ENCODE data around the gene RHCG.
"Not testable (repeated sequence)": the region's sequence is repeated elsewhere in the genome, so short reads cannot be mapped to it uniquely, and the experiment has no call there.

The RHCG gene

DNA sequence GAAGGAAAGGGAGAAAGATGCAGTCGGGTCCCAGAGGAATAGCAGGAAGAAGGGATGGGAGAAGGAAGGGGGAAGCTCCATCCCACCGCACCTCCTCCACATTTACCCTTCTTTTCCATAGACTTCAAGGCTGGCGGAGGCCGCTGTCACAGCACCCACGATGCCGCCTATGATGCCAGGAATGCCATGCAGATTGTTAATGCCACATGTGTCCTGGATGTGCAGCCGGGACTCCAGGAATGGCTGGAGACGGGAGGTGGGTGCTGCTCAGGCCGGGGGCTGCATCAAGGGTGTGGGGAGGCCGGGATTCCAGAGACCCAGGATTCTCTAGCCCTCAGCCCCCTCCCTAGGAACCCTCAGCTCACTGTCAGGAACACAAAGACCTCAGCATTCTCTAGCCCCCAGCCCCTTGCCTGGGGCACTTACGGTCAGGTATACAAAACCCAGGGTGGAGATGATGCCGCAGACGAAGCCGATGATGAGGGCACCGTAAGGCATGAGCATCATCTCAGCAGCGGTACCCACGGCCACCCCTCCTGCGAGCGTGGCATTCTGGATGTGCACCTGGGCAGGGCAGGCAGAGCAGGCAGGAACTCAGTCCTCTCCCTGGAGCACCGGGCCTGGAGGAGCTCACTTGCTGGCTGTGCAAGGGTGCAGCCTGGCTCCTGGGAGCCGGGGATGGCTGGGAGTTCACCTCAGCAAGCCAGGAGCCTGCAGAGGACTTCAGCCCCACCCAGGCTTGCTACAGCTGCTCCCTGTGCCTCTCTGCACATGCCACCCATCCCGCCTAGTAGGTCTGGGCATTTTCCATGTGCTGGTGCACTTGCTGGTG, 18.8 kb downstream of the RHCG start:
- DNase-seq (ENCODE audit: low spot score): no peak

DNA sequence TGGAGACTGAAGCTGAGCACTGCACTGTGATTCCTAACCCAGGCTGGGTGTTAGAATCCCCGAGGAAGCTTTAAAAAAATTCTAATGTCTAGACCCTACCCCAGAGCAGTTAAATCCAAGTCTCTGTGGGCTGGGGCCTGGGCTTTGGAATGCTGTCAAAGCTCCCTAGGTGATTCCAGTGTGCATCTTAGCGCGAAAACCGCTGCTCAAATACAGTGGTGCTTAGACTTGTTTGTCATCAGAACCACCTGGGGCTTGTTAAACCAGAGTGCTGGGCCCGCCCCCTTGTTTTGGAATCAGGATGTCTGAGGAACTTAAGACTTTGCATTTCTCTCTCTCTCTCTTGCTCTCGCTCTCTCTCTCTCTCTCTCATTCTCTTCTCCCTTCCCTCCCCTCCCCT, 20.7 kb downstream of the RHCG start:
- DNase-seq (ENCODE audit: low spot score): no peak

DNA sequence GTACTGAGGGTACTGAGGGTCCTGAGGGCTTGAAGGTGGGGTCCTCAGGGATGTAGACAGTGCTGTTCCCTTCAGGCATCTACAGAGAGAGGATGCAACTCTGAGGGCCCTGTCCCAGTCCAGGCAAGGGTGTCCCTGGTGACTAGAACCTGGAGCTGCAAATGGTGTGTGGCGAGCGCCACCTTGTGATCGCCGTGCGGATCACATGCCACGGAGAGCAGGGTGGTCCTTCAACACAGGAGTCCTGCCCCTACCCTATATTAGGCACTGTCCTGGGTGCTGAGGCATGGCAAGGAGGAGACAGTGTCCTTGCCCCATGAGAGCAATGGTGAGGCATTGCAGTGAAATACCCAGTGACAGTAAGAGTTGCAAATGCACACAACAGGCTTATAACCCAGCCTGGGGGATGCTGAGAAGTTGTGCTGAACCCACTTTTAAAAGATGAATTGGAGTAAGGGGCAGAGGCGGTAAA, 23.6 kb downstream of the RHCG start:
- peak; percentile 56 for DNase-seq (ENCODE audit: low spot score)

DNA sequence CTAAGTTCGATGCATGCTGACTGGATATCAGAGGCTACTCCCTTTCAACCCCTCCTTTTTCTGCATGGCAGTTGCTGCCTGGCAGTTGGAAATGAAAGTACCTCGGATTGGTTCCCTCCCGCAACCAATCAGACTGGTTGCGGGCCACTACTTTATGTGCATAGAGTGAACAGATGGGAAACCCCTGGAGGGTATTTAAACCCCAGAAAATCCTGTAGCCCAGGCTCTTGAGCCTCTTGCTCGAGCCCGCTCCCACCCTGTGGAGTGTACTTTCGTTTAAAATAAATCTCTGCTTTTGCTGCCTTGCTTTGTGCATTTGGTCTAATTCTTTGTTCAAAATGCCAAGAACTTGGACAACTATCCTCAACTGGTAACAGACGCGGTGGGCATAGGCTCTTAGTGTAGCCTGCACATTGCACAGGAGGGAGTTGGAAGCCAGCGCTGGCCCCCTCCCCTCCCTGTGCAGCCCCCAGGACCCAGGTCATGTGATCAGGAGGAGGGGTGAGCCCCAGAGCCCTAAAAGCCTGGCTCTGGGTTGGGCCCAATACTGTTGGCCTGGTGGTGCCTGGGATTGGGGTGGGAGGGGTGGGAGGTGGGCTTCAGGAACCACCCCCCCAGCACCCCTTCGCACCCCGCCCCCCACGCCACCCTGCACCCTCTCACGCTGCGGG, 26.8 kb downstream of the RHCG start:
- DNase-seq (ENCODE audit: low spot score): no peak

DNA sequence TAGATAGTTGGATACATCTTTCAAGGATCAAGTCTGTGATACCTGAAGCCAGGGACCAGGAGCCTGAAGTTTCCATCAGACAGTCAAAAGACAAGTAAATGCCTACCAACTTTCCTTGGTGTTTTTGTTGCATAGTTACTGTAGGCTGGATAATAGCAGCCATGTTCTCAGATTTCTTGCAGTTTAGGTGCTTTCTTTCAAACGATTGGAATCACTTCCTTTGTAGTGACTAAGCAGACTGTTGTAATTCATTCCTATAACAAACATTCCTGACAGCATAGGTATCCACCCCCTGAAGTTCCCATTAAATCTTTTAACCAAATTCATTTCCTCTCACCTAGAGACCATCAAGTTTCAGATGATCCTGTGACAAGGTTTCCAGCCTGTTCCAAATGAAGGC, 27.6 kb downstream of the RHCG start:
- not testable (repeated sequence) for DNase-seq (ENCODE audit: low spot score)

DNA sequence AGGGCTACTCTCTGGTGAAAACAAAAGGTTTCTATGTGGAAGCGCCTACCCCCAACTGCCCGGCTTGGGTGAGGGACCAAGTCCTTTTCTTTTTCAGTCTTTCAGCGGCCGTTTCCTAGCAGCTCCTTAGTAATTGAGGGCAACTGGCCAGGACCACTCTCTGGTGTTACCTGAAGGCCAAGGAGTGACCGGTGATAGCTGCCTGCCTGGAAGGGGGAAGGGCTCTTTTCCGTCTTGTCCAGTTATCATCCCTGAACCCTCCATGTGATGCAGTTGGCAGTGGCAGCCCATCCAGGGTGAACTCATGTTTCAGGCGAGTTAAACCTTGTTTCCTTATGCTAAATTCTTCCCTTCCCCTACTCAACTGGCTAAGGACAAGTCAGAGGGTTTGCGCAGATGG, 33.3 kb downstream of the RHCG start:
- DNase-seq (ENCODE audit: low spot score): no peak

DNA sequence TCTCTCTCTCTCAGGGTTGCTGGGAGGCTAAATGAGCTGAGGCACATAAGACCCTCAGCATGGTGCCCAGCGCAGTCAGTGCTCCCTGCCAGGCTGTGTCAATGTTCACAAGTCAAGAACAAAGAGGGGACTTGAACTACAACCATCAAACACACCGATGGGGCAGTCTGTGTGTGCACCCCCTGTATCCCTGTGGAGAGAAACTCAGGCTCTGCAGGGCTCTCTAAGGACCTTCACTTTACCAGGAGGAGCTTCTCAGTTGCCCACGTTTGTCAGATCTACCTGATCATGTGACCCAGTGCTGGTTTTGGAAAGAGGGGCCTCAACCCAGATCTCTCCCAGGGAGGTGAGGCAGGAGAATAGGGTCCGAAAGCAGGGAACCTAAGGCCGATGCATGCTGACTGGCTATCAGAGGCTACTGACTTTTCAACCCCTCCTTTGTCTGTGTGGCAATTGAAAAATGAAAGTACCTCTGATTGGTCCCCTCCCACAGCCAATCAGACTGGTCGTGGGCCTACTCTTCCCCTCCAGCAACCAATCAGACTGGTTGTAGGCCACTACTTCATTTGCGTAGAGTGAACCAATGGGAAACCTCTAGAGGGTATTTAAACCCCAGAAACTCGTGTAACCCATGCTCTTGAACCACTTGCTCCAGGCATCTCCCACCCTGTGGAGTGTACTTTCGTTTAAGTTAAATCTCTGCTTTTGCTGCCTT, 34.0 kb downstream of the RHCG start:
- DNase-seq (ENCODE audit: low spot score): peak; percentile 41

DNA sequence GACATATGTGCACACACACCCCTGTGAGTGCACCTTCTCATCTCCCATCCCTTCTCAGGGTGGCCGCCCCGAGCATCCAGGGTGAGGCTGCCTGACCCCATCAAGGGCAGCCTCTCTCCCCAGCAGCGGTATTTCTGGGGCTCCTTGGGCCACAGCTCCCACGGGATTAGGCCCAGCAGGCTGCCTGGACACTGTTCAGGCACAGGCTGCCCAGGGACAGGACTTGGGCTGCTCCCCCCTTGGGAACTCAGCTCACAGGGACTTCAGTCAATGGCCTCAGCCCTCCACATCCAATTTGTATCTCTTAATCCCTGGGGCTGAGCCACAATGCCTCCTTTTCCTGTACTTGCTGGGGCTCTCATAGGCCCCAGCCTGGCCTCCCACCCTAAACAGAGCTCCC, 35.0 kb downstream of the RHCG start:
- no peak for DNase-seq (ENCODE audit: low spot score)

DNA sequence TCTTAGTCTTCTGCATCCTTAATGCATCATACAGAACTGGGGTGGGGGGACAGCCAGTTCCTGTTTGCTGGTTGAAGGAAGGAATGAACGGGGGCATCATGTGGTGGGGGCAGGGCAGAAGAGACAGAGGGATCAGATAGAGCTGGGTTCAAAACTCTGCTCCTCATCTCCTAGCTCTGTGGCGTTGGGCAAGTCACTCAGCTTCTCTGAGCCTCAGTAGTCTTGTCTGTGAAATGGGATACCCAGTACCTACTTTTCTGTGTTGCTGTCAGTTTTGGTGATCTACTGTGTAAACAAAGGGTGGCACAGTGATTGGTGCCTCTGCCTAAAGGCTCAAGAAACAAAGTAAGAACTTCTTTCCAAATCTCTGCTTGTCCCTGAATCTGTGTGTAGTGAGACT, 36.3 kb downstream of the RHCG start:
- DNase-seq (ENCODE audit: low spot score): no peak

DNA sequence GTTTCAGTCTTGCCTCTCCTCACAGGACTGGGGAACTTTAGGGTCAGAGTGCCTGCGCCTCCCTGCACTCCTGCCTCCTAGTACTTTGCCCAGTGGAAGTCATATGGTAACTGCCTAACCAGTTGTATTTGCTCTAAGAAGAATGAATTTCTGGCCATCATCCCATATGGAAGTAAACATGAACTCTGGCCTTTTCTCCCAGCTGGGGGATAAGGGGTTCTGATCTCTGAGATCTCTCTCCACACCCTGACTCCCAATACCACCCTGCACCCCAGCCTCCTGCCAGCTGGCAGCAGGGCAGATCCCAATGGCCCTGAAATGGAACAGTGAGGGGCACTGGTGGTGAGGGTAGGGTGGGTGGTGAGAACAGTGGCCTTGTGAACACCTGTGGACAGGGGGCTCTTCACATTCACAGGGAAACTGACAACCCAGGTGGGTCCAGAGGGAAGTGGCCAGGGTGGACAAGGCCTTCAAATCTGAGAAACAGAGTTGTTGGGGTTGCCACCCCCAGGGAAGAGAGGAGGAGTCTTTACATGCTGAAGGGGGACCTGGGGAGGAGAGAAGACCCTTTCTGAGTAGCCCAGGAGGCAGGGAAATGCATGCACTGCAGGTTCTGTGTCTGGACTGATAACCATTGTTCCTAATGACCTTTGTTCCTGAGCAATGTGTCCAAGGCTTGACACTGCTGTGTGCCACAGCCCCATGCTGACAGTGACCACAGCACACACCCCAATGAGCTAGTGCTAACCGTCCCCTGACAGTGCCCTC, 36.9 kb downstream of the RHCG start:
- no peak for DNase-seq (ENCODE audit: low spot score)

DNA sequence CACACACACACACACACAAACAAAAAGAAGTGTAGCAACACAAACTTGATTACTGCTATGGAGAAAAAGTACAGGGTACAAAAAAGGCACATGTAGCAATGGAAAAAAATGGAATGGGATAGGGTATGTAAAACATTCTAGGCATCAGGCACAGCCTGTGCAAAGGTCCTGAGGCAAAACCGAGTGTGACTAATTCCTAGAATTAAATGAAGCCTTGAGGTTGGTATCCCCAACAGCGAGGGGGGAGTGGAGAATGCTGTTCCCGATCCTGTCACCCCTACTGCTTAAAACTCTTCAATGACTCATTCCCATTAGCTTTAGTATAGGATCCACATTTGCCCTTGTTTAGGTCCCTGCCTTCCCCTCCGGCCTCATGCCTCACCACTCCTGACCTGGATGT, 37.9 kb downstream of the RHCG start:
- no peak for DNase-seq (ENCODE audit: low spot score)

DNA sequence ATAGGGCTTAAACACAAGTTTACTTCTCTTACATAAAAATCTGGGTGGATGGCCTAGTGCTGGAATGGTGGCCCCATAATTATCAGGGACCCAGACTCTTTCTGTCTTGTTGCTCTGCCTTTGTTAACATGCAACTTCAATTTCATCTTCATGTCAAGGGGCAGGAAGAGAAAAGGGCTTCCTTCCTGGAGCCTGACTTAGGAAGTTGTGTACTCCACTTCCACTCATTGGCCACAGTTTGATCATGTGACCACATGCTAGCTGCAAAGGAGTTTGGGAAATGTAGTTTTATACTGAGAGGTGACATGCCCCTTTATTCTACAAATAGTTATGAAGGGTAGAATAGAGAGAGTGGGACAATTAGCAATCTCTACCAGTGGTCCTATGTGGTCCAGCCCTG, 39.3 kb downstream of the RHCG start:
- DNase-seq (ENCODE audit: low spot score): peak; percentile 35

DNA sequence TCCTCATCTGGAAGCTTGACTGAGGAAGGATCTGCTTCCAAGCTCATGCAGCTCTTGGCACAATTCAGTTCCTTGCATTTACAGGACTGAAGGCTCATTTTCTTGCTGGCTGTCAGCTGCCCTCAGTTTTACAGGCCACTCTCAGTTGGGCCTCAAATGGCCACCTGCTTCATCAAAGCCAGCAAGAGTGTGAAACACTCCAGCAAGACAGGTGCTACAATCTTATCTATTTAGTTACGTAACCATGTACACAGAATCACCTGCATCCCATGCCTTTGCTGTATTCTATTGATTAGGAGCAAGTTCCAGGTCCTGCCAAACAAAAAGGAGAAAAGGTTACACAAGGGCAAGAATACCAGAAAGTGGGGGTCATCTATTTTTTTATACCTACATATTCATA, 40.8 kb downstream of the RHCG start:
- DNase-seq (ENCODE audit: low spot score): no peak

DNA sequence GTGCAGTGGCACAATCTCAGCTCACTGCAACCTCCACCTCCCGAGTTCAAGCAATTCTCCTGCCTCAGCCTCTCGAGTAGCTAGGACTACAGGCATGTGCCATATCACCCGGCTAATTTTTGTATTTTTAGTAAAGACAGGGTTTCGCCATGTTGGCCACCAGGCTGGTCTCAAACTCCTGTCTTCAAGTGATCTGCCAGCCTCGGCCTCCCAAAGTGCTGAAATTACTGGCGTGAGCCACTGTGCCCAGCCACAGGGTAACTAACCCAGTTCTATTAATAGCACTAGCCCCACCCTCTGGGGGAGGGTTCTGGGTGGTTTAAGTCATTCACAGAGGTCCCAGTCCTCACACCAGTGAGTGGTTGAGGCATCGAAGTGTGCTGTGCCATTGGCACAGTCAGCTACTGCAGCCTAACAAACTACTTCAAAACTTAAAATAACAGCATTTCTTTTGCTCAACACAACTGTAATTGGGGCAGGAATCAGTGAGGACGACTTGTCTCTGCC, 44.0 kb downstream of the RHCG start:
- DNase-seq (ENCODE audit: low spot score): no peak

DNA sequence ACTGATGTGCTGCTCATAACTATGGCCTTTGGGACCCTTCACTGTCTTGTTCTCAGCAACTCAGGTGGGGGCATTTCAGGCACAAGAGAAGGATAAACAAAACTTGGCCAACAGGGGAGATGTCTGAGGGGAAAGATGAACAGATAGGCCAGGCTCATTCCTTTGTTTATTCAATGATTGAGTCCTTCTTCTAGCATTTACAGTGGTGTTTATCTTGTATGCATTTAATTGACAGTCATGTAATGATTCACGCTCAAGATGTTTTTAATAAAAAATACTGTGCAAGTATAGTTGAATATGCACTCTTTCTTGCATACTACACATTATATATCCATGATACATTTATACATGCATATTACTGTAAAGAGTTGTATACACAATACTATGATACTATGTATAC, 44.5 kb downstream of the RHCG start:
- no peak for DNase-seq (ENCODE audit: low spot score)

DNA sequence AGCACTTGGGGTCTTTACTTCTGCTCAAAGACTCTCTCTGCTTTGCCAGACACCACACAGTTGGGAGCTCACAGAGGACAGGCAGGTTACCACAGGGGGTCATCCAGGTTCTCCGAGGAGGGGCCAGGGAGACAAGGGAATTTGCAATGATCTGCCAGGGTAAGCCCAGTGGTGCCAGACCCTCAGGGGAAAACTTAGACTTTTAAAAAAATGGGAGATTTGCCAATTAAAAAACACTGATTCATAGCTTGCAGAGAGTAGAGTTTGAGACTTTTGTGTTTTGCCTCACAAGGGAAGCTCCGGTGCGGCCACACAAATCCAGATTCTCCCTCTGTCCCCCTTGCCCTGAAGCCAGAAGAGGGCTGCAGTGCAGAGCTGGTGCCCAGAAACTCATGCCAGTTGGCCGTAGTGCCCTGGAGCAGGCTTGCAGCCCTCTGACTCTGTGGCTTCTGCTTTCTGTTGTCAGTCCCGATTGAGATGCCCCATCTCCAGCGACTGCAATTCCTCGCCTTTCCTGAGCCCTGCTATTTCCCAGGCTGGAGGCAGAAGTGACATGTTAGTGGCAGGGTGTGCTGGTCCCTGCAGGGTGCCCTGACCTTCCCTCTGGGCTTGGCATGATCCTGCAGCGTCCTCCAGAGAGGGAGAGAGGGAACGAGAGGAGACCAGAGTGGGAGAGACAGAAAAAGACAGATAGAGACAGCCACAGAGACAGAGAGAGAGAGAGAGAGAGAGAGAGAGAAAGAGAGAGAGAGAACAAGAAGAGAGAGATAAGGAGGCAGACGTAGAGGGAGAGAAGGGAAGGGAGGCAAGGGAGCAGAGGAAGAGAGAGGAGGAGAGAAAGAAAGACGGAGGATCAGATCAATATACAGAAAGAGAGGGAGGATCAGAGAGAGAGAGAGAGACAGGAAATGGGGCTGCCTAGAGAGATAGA, 46.0 kb downstream of the RHCG start:
- peak; percentile 5 for DNase-seq (ENCODE audit: low spot score)

DNA sequence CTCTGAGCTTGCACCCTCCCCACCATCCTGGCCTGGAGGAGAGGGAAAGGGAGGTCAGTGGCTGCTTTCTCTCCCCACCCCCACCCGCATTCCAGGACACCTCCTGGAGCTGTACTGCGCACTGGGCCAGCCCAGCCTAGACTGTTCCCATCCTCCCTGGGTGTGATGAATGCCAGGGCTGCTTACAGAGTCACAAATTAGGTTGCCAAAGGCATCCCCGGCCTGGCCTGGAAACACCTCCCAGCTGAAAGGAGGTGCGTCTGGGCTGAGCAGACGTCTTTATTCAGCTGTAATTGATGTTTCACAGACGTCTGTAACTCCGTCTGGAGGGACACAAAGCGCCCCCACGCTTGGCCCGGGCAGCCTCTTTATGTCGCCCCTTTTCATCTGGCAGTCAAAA, 47.6 kb downstream of the RHCG start:
- DNase-seq (ENCODE audit: low spot score): no peak

DNA sequence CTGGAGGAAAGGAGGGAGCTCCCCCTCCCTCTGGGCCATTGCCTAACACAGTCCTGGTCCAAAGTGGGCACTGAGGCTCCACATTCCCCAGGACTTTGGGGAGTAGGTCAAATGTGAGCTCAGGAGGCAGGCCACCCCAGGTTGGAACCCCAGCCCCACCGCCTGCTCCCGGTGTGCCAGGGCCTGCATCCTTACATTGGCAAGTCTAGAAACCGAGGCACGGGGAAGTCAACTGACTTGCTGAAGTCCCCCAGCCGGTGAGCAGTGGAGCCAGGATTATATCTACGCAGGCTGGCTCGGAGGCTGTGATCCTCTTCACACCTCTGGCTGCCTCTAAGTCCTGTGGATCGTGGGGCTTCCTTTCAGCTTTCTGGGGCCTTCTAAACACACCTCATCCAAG, 48.7 kb downstream of the RHCG start:
- no peak for DNase-seq (ENCODE audit: low spot score)

DNA sequence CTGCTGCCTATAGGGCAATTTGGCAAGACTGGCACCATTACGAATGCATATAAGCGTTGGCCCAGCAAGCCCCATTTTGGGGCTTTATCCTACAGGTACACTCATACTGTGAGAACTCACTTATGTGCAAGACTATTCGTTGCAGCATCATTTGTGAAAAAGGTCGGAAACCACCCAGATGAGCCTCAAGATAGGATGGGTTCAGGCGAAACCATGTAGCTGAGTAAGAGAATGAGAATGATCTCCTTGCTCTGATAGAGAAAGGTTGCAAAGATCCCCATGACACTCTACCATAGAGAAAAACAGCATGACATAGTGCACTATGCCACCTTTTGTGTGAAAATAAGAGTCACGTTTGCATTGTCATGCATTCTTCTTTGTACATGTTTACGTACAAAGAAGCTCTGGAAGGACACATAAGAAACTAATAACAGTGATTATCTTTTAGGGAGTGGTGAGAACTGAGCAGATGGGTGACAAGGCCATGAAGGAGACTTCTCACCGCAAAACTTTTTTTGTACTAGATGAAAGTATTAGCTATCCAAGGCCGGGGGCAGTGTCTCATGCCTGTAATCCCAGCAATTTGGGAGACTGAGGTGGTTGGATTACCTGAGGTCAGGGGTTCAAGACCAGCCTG, 50.0 kb downstream of the RHCG start:
- no peak for DNase-seq (ENCODE audit: low spot score)

DNA sequence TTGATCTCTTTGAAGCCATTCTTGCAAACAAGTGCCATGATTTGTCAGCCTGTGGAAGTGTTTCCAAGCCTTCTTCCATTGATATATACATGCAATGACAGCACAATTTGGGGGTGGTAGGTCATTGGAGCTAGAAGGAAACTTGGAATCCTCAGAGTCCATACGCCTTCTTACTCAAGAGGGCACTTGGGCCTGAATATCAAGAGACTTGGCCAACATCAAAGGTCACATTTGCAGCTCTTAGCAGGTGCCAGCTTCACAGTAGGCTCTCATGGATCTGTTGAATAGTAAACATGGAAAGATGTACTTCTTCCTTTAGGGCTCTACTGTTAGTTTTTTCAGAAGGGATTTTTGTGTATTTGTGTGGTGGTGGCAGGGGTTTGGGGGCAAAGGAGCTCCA, 50.9 kb downstream of the RHCG start:
- DNase-seq (ENCODE audit: low spot score): no peak

Data from cerebellar cortex (tissue), 1 donor.